Adipose tissue (tissue), 3 donors: ENCODE data around the gene PCDHGA3. TPM values are rescaled to one million over a fixed set of nuclear protein-coding genes. Genes with fewer than 3 reads are reported as not detected.
"Not testable (repeated sequence)": the region's sequence is repeated elsewhere in the genome, so short reads cannot be mapped to it uniquely, and the experiment has no call there.

ENCODE experiments used
- H3K27ac ChIP-seq: one replicate; pipeline ENCODE4 v1.5.1; 2013; ENCODE audit warnings: low read depth, low read length
- WGBS, 3 donors: extraction: QIAGEN DNeasy Blood & Tissue Kit; methylation state at CpG; one replicate each; pipeline ENCODE4 v1.1.7; 2013; 5-methylcytosine and 5-hydroxymethylcytosine counted together
- polyA plus RNA-seq, 3 donors: library from polyadenylated mRNA; stranded (reverse); fragments of 200-250 nt; gene quantifications; one replicate each; pipeline ENCODE4 v1.2.3, GENCODE V29; 2013
- donor health status: healthy with polysubstance abuse.
- donor health status: Bipolar disorder and iron deficiency.
- donor health status: healthy.

Gene PCDHGA3
- polyA plus RNA-seq, 3 donors, result 0.45 to 0.82 (median 0.54) TPM

GRCh38 chr5:141371572-141372475 is 28.2 kb downstream of the PCDHGA3 start:
- no peak overlapping the region for H3K27ac ChIP-seq
- WGBS, 3 donors, result 27 to 34% (median 29%) methylated on average over 69 of the region's 69 CpGs

GRCh38 chr5:141373673-141374317 is 30.2 kb downstream of the PCDHGA3 start, which contains the start of gene PCDHGA6:
PCDHGA6 (plus strand) TSS chr5:141373891; CDS start chr5:141374084, 193 bp downstream.
- 10 to 20% (median 17%) methylated on average over 27 of the region's 27 CpGs for WGBS, 3 donors
- H3K27ac ChIP-seq, result no peak within 1 kb of the TSS

- 53 to 60% (median 55%) methylated on average over 14 of the region's 14 CpGs for WGBS, 3 donors
- no peak overlapping the region for H3K27ac ChIP-seq
Measured at GRCh38 chr5:141374627-141375026, 31.0 kb downstream of the PCDHGA3 start.

GRCh38 chr5:141375444-141376155 is 32.0 kb downstream of the PCDHGA3 start:
- 42 to 50% (median 45%) methylated on average over 37 to 41 of the region's 48 CpGs for WGBS, 3 donors
- not testable (repeated sequence) for H3K27ac ChIP-seq

GRCh38 chr5:141382469-141383294 is 39.1 kb downstream of the PCDHGA3 start, which contains the start of gene PCDHGA7:
PCDHGA7 (plus strand) TSS chr5:141382742; CDS start chr5:141382900, 158 bp downstream.
- 12 to 15% (median 14%) methylated on average over 37 of the region's 37 CpGs for WGBS, 3 donors
- H3K27ac ChIP-seq, result no peak within 1 kb of the TSS

GRCh38 chr5:141383345-141383744 is 39.7 kb downstream of the PCDHGA3 start:
- 27 to 35% (median 34%) methylated on average over 21 of the region's 21 CpGs for WGBS, 3 donors

GRCh38 chr5:141384471-141385267 is 41.0 kb downstream of the PCDHGA3 start:
- WGBS, 3 donors, result 43 to 48% (median 45%) methylated on average over 43 of the region's 43 CpGs

More at GRCh38 chr5:141383345-141383744, 39.7 kb downstream of the PCDHGA3 start:
- no peak overlapping the region for H3K27ac ChIP-seq

GRCh38 chr5:141387557-141388311 is 44.1 kb downstream of the PCDHGA3 start, which contains the start of gene PCDHGB4:
PCDHGB4 (plus strand) TSS chr5:141387698; CDS start chr5:141387885, 187 bp downstream.
- 6 to 13% (median 11%) methylated on average over 17 to 21 of the region's 40 CpGs for WGBS, 3 donors
- H3K27ac ChIP-seq, result not testable (repeated sequence)

More at GRCh38 chr5:141384471-141385267, 41.0 kb downstream of the PCDHGA3 start:
- no peak overlapping the region for H3K27ac ChIP-seq

- no peak overlapping the region for H3K27ac ChIP-seq
- WGBS, 3 donors, result 41 to 48% (median 44%) methylated on average over 10 of the region's 10 CpGs
Measured at GRCh38 chr5:141388661-141389060, 45.0 kb downstream of the PCDHGA3 start.

- H3K27ac ChIP-seq, result no peak overlapping the region
- WGBS, 3 donors, result 31 to 33% (median 32%) methylated on average over 73 to 77 of the region's 77 CpGs
Measured at GRCh38 chr5:141389153-141390042, 45.8 kb downstream of the PCDHGA3 start.

GRCh38 chr5:141392429-141393198 is 49.0 kb downstream of the PCDHGA3 start, which contains the start of gene PCDHGA8:
PCDHGA8 (plus strand) TSS chr5:141392633; CDS start chr5:141392814, 181 bp downstream.
- no peak within 1 kb of the TSS for H3K27ac ChIP-seq
- 22 to 29% (median 28%) methylated on average over 38 of the region's 38 CpGs for WGBS, 3 donors

GRCh38 chr5:141393267-141393666 is 49.6 kb downstream of the PCDHGA3 start:
- no peak overlapping the region for H3K27ac ChIP-seq
- WGBS, 3 donors, result 33 to 35% (median 34%) methylated on average over 21 of the region's 21 CpGs

- 31 to 34% (median 34%) methylated on average over 37 to 41 of the region's 53 CpGs for WGBS, 3 donors
- H3K27ac ChIP-seq, result not testable (repeated sequence)
Measured at GRCh38 chr5:141394401-141395187, 51.0 kb downstream of the PCDHGA3 start.
